Panc1 (cell line): ENCODE data around the gene KCNB1. TPM values are rescaled to one million over a fixed set of nuclear protein-coding genes. Genes with fewer than 3 reads are reported as not detected.

ENCODE experiments used
- ATAC-seq: fragments of 200-7000 bp; cut with Tn5 transposase; 2 replicates; pipeline ENCODE4 v1.9.1; 2020; ENCODE audit warnings: mild to moderate bottlenecking, moderate library complexity
- BruUV-seq: library from RNA; stranded (reverse); fragments of 400-500 nt; replicated peaks from 2 replicates; lab custom pipeline; 2021; lab: Mats Ljungman, UMichigan
- CTCF ChIA-PET: fragments of 300-600 bp; sonication (Branson Sonifier 250); formaldehyde crosslinking; loops from one replicate; lab custom pipeline; 2022; ENCODE audit warnings: antibody characterized with exemption; lab: Charles Lee
- POLR2A ChIA-PET: fragments of 300-600 bp; sonication (Branson Sonifier 250); formaldehyde crosslinking; loops from one replicate; lab custom pipeline; 2022; ENCODE audit warnings: antibody characterized with exemption; lab: Charles Lee
- DNase-seq: peaks from one replicate; pipeline ENCODE4 v3.0.0-alpha.2; 2010; ENCODE audit warnings: low read depth, low spot score
- H3K27ac ChIP-seq: 2 replicates; pipeline ENCODE4 v1.5.1; 2011; ENCODE audit warnings: mild to moderate bottlenecking, low read length, inconsistent platforms
- H3K27me3 ChIP-seq: fragments of 200-500 bp; sonication (Bioruptor generic); 2 replicates; pipeline ENCODE4 v1.6.0; 2014; ENCODE audit warnings: low read length, inconsistent platforms; ENCODE audit not compliant: control insufficient read depth, insufficient read depth
- H3K36me3 ChIP-seq: fragments of 200-500 bp; sonication (Bioruptor generic); 2 replicates; pipeline ENCODE4 v1.5.1; 2014; ENCODE audit warnings: inconsistent platforms, mild to moderate bottlenecking, low read length, moderate library complexity; ENCODE audit not compliant: control insufficient read depth, insufficient read depth
- H3K4me1 ChIP-seq: 2 replicates; pipeline ENCODE4 v1.5.1; 2011; ENCODE audit warnings: inconsistent platforms, mild to moderate bottlenecking, low read length, moderate library complexity; ENCODE audit not compliant: control insufficient read depth, insufficient read depth
- H3K4me3 ChIP-seq, 2 experiments: 2 replicates each; pipeline ENCODE4 v1.5.1; 2011 to 2012; ENCODE audit warnings: low read depth in 2 of 2, low read length in 2 of 2, mild to moderate bottlenecking in 2 of 2, inconsistent platforms in 1 of 2, moderate library complexity in 1 of 2
- H3K9me3 ChIP-seq: fragments of 200-500 bp; sonication (Bioruptor generic); 2 replicates; pipeline ENCODE4 v1.5.1; 2014; ENCODE audit warnings: low read depth, mild to moderate bottlenecking, inconsistent platforms, low read length, moderate library complexity; ENCODE audit not compliant: control insufficient read depth, insufficient read depth
- CTCF ChIP-seq: fragments of 450-650 bp; IDR thresholded peaks from 2 replicates; pipeline ENCODE4 v1.5.1; 2017; ENCODE audit warnings: mild to moderate bottlenecking
- POLR2AphosphoS5 ChIP-seq: IDR thresholded peaks from 2 replicates; pipeline ENCODE4 v1.6.1; 2012; ENCODE audit warnings: mild to moderate bottlenecking, low read depth, low read length, moderate library complexity
- REST ChIP-seq, 2 experiments: IDR thresholded peaks; 2 replicates each; pipeline ENCODE4 v1.6.1; 2011 to 2012; ENCODE audit warnings: low read depth in 2 of 2, control low read depth in 1 of 2, low read length in 1 of 2, mild to moderate bottlenecking in 1 of 2, moderate library complexity in 1 of 2; ENCODE audit not compliant: insufficient read depth in 1 of 2
- SIN3A ChIP-seq: IDR thresholded peaks from 2 replicates; pipeline ENCODE4 v1.6.1; 2012; ENCODE audit warnings: low read depth, mild to moderate bottlenecking, low read length, moderate library complexity, borderline replicate concordance; ENCODE audit not compliant: insufficient read depth
- TCF7L2 ChIP-seq: IDR thresholded peaks from 2 replicates; pipeline ENCODE4 v1.6.1; 2011; ENCODE audit warnings: mild to moderate bottlenecking, low read depth, low read length, inconsistent platforms
- in situ Hi-C: cut with HindIII; loops from 2 replicates; pipeline ENCODE4 v1.10.0; 2016; ENCODE audit warnings: low sequenced_read_pairs, low pct_unique_long_range_greater_than_20kb
- intact Hi-C: fragments of 100-400 bp; cut with micrococcal nuclease; formaldehyde crosslinking; loops from one replicate; pipeline ENCODE4 v1.10.0; 2022; ENCODE audit not compliant: unreplicated experiment
- total RNA-seq: library from RNA; stranded (reverse); gene quantifications from one replicate; pipeline ENCODE4 v1.2.1, GENCODE V29; 2021; ENCODE audit not compliant: unreplicated experiment

Gene KCNB1
- total RNA-seq, 1 experiment from 2014 or later: 11.1 TPM

GRCh38 chr20:49507741-49508434 lies 25.4 kb upstream of the KCNB1 start:
- in situ Hi-C loops: no loop called here
- BruUV-seq: no TSS peak

GRCh38 chr20:49505518-49505917 lies 23.1 kb upstream of the KCNB1 start:
- H3K27ac ChIP-seq: no peak overlapping the region
- no peaks in the 10 kb centered on the region for H3K36me3 ChIP-seq
- BruUV-seq: no TSS peak
- H3K9me3 ChIP-seq: no peaks in the 10 kb centered on the region
- in situ Hi-C loops: no loop called here
- intact Hi-C loops: no loop called here
- ATAC-seq (no peak), DNase-seq (no peak)
- no peak overlapping the region for H3K4me3 ChIP-seq
- ChIA-PET POLR2A (interaction anchor here (0.7 kb wide), 1 partner anchor 122 kb away, joined by 8 read pairs; no protein-coding TSS in a partner anchor), CTCF (interaction anchor here (1.0 kb wide), 1 partner anchor 105 kb away, joined by 3 read pairs; no protein-coding TSS in a partner anchor)
- H3K27me3 ChIP-seq: no peaks in the 10 kb centered on the region
- H3K4me1 ChIP-seq: peaks cover 3% of the 10 kb centered on the region; the same call in 1 of the 2 replicates
- TF ChIP-seq POLR2AphosphoS5 (no peak), CTCF (no peak), REST (IDR thresholded peaks at IDR 0.05; ENCODE audit: insufficient read depth in 1 of 2, low read depth in 2 of 2, low read length in 1 of 2) (no peak), SIN3A (no peak)

More at GRCh38 chr20:49507741-49508434, 25.4 kb upstream of the KCNB1 start:
- Histone ChIP-seq H3K4me3 (no peak overlapping the region), H3K4me1 (peaks cover 4% of the 10 kb centered on the region; the same call in 1 of the 2 replicates), H3K9me3 (no peaks in the 10 kb centered on the region), H3K27ac (no peak overlapping the region), H3K27me3 (no peaks in the 10 kb centered on the region; the same call in 1 of the 2 replicates), H3K36me3 (no peaks in the 10 kb centered on the region)
- no peak for TF ChIP-seq CTCF
- TF ChIP-seq POLR2AphosphoS5: no peak
- no peak for TF ChIP-seq TCF7L2
- no peak for TF ChIP-seq REST (IDR thresholded peaks at IDR 0.05; ENCODE audit: insufficient read depth in 1 of 2, low read depth in 2 of 2, low read length in 1 of 2)
- no peak for TF ChIP-seq SIN3A
- DNase-seq: no peak
- intact Hi-C loops: no loop called here
- POLR2A ChIA-PET: no interaction called here
- CTCF ChIA-PET: interaction anchor here (0.8 to 1.1 kb wide), 3 partner anchors 23 to 173 kb away, joined by 3 to 6 read pairs (median 4); no protein-coding TSS in a partner anchor
- ATAC-seq: peak; percentile 47
